HG03103 (cell line): Measurements from ENCODE around the gene ASXL3.

Experiments
- ATAC-seq: cut with Tn5 transposase; IDR thresholded peaks from one replicate; pipeline ENCODE4 v1.9.1; 2021; ENCODE audit warnings: low read depth; ENCODE audit not compliant: unreplicated experiment

The ASXL3 gene

GRCh38 chr18:33656889-33657448 is 79.0 kb downstream of the ASXL3 start:
- no peak for ATAC-seq

- ATAC-seq: no peak
These were observed 82.8 kb downstream of the ASXL3 start for GRCh38 chr18:33660696-33661310.

- ATAC-seq: no peak
These were observed 86.3 kb downstream of the ASXL3 start for GRCh38 chr18:33664241-33664874.

GRCh38 chr18:33665187-33665586 is 87.2 kb downstream of the ASXL3 start:
- ATAC-seq: no peak

GRCh38 chr18:33665641-33666040 is 87.6 kb downstream of the ASXL3 start:
- ATAC-seq: no peak

- no peak for ATAC-seq
These were observed 88.9 kb downstream of the ASXL3 start for GRCh38 chr18:33666915-33667314.

- no peak for ATAC-seq
These were observed 91.6 kb downstream of the ASXL3 start for GRCh38 chr18:33669589-33669988.

- ATAC-seq: no peak
These were observed 92.0 kb downstream of the ASXL3 start for GRCh38 chr18:33670029-33670428.

DNA sequence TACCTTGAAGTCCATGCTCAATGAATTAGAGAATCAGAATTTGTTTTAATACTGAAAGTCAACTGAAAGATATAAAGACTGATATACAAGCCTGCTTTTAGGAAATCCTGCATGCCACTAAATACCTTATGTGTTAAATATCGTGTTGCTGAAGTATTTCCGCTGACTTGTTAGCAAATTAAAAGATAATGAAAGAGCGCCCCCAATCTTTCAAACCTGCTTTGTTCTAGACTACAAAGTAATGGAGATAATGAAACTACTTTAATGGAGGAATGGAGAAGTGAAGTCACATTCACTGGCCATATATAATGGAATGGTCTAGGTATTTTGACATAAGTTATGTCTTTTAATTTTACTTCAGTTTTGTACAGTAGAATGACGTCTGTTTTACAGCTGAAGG is 95.7 kb downstream of the ASXL3 start:
- ATAC-seq: no peak

DNA sequence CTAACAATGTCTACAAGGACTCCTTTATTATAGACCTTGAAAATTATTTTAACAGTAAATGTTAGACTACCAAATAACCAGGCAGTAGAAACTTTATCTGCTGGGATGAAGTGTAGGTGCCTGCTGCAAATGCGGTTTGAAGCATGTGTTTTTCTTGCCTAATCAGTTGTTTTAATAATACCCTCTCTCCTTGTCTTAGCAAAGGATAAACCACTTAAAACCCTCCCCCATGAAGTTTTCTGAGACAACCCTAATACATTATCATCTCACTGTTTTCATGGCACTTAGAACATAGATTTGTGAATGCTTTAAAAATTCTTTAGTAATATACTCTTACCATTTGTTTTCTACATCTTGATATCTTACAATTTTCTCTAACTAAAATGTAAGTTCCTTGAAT is 98.6 kb downstream of the ASXL3 start:
- no peak for ATAC-seq

DNA sequence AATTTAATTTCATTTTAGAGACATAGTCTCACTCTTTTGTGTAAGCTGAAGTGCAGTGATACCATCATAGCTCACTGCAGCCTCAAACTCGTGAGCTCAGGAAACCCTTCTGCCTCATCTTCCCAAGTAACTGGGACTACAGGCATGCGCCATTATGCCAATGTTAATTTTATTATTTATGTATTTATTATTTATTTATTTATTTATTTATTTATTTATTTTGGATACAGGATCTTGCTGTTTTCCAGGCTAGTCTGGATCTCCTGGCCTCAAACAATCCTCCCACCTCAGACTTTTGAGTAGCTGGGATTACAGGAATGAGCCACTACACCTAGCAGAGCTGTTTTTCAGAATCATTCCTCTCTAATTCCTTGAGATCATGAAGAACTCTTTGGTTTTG is 99.9 kb downstream of the ASXL3 start:
- ATAC-seq: no peak

- ATAC-seq: no peak
These were observed 104.4 kb downstream of the ASXL3 start for GRCh38 chr18:33682436-33682835.

GRCh38 chr18:33694593-33694992 is 116.6 kb downstream of the ASXL3 start:
- no peak for ATAC-seq

DNA sequence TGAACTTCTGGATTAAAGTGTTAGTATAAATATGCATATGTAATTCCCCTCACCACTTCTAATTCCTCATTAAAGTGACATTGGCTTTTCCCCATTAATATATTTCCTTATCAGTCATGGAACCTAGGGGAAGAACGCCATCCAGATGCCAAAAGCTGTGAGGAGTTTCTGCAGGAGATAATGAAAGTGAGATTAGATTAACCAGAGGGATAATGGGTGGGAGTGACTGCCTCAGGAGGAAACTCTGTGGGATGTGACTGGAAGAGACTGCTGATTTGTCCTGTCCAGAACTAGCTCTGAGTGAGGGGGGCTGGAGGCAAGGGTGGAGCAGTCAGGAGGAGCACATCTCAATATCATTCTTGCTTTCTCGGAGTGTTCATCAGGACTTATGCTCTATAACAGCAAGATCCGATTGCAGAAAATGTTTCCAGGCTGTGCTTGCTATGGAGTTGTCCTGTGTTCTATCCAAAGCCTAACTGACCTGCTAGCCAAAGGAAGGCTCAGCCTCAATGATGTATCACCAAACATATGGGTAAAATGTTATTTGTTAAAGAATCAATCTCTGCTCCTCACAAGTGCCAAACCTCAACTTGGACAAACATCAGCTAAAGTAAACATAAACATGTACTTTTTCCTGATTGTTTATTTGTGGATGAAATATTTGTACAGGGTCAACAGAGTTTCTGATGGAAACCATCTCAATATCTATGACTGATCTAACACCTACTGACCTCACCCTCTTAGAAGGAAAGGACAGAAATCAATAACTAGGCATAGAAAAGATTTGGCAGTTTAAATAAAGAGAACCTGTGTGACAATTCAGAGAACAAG is 118.5 kb downstream of the ASXL3 start:
- no peak for ATAC-seq

- no peak for ATAC-seq
These were observed 119.5 kb downstream of the ASXL3 start for GRCh38 chr18:33697498-33697897.

DNA sequence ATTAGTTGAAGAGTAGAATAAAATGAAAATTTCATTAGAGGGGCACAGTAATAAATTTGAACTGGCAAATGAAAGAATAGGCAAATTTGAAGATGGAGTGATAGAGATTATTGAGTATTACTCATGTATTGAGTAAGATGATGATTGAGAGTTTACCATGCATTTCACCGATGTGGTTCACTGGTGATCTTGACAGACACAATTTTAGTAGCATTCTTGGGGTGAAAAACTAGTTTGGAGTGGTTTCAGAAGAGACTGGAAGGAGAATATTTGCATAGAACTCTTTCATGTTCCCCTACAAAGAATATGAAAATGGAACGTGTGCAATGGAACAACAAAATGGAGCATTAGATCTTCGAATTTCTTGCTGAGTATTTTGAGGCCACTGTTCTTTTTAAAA is 121.4 kb downstream of the ASXL3 start:
- ATAC-seq: no peak

- ATAC-seq: peak; percentile 67
These were observed 122.5 kb downstream of the ASXL3 start for GRCh38 chr18:33700513-33700976.

GRCh38 chr18:33702625-33703024 is 124.6 kb downstream of the ASXL3 start:
- ATAC-seq: no peak

GRCh38 chr18:33706391-33706790 is 128.4 kb downstream of the ASXL3 start:
- ATAC-seq: no peak

GRCh38 chr18:33708876-33709275 is 130.9 kb downstream of the ASXL3 start:
- no peak for ATAC-seq

GRCh38 chr18:33710269-33710668 is 132.2 kb downstream of the ASXL3 start:
- no peak for ATAC-seq
